Articular chondrocyte of knee joint (primary cell): ENCODE results near the gene MIA. TPM values are rescaled to one million over a fixed set of nuclear protein-coding genes. Genes with fewer than 3 reads are reported as not detected.

Source experiments
- total RNA-seq: library from RNA; depleted of rRNA; stranded (reverse); fragments of >200 nt; gene quantifications from 2 replicates; pipeline ENCODE4 v1.2.3, GENCODE V29; 2012

The MIA gene
- total RNA-seq: 1.4 and 4.6 TPM in 2 replicates

GRCh38 chr19:40774916-40775631 lies at the start of gene MIA:
TSS of gene MIA (plus strand) at chr19:40775521. CDS start at chr19:40775543, 22 bp downstream.

GRCh38 chr19:40750058-40750873 lies 25.1 kb upstream of the MIA start, which contains the start of gene ACTMAP:
TSS of gene ACTMAP (minus strand) at chr19:40750477. CDS start at chr19:40749803, 674 bp downstream.

GRCh38 chr19:40750874-40751537 lies 24.3 kb upstream of the MIA start, which contains the start of gene SNRPA:
TSS of gene SNRPA (plus strand) at chr19:40751203. CDS start at chr19:40751409, 206 bp downstream.

GRCh38 chr19:40777937-40778705 lies 2.8 kb downstream of the MIA start, which contains the start of gene RAB4B:
TSS of gene RAB4B (plus strand) at chr19:40778247. CDS start at chr19:40778376, 129 bp downstream.

GRCh38 chr19:40798683-40799557 lies 23.6 kb downstream of the MIA start, which contains the start of gene EGLN2:
TSS of gene EGLN2 (plus strand) at chr19:40799191. CDS start at chr19:40800573, 1,382 bp downstream.

Other genes with a start within 250 kb of the MIA start
- 23.4 and 24.2 TPM in 2 replicates for gene SHKBP1, start 198.6 kb upstream of the MIA start, total RNA-seq
- 29.7 and 36.8 TPM in 2 replicates for gene LTBP4, start 174.2 kb upstream of the MIA start, total RNA-seq
- gene NUMBL, start 84.9 kb upstream of the MIA start, total RNA-seq: 29.7 and 33.2 TPM in 2 replicates
- gene COQ8B, start 58.6 kb upstream of the MIA start, total RNA-seq: 27.3 and 31.9 TPM in 2 replicates
- 10.8 and 14.9 TPM in 2 replicates for gene ITPKC, start 58.4 kb upstream of the MIA start, total RNA-seq
- 1.0 and 1.5 TPM in 2 replicates for gene ACTMAP, start 25.0 kb upstream of the MIA start, total RNA-seq
- gene SNRPA, start 24.3 kb upstream of the MIA start, total RNA-seq: 21.1 and 30.8 TPM in 2 replicates
- gene RAB4B, start 2.7 kb downstream of the MIA start, total RNA-seq: 7.4 and 7.7 TPM in 2 replicates
- gene EGLN2, start 23.7 kb downstream of the MIA start, total RNA-seq: 51.5 and 52.9 TPM in 2 replicates
- gene CYP2A6, start 74.9 kb downstream of the MIA start, total RNA-seq: 0.22 TPM in 1 of 2 replicates, not detected in the other
- not detected in 2 replicates for gene CYP2A7, start 106.7 kb downstream of the MIA start, total RNA-seq
- gene CYP2B6, start 215.8 kb downstream of the MIA start, total RNA-seq: not detected in 2 replicates